Measurements from ENCODE around the gene ELL. TPM values are rescaled to one million over a fixed set of nuclear protein-coding genes. Genes with fewer than 3 reads are reported as not detected.
A peak's percentile ranks its signal among the peaks of the same experiment; 100 is the strongest.

The ELL gene
- total and polyA plus RNA-seq, 9 of the 15 experiments (the other 6 are each of a cell fraction or from before 2014, with no cell fraction given): 0.24 to 22.5 (median 4.1) TPM

DNA sequence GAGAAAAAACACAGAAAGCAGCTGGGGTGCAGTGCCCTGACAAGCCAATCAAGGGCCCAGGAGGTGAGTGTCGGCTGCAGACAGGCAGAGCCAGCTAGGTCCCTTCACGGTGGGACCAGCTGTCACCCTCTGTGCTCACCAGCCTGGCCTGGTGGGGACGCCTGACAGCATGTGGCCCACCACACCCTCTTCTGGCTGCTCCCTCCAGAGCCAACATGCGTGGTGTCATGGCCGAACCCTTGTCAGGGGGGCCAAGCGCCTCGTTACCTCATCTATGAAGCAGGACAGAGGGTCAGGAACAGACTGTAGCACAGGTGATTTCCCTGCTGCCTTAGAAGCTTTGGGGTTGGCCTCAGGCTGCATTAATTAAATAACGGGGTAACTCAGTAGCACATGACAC lies 43.9 kb downstream of the ELL start (continued):
- TF ChIP-seq, protein P1, sequence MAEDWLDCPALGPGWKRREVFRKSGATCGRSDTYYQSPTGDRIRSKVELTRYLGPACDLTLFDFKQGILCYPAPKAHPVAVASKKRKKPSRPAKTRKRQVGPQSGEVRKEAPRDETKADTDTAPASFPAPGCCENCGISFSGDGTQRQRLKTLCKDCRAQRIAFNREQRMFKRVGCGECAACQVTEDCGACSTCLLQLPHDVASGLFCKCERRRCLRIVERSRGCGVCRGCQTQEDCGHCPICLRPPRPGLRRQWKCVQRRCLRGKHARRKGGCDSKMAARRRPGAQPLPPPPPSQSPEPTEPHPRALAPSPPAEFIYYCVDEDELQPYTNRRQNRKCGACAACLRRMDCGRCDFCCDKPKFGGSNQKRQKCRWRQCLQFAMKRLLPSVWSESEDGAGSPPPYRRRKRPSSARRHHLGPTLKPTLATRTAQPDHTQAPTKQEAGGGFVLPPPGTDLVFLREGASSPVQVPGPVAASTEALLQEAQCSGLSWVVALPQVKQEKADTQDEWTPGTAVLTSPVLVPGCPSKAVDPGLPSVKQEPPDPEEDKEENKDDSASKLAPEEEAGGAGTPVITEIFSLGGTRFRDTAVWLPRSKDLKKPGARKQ (CRISPR knock-in tag; IDR thresholded peaks at IDR 0.05): no peak
- peak; percentile 23; the same call in 1 of the 2 replicates for TF ChIP-seq ZNF583 (CRISPR knock-in tag; IDR thresholded peaks at IDR 0.05)
- TF ChIP-seq ZNF253 (CRISPR knock-in tag; conservative IDR thresholded peaks at IDR 0.05): no peak
- peak; percentile 76; the same call in 1 of the 2 replicates for TF ChIP-seq HIVEP1 (CRISPR knock-in tag; IDR thresholded peaks at IDR 0.05)
- TF ChIP-seq, protein P2, sequence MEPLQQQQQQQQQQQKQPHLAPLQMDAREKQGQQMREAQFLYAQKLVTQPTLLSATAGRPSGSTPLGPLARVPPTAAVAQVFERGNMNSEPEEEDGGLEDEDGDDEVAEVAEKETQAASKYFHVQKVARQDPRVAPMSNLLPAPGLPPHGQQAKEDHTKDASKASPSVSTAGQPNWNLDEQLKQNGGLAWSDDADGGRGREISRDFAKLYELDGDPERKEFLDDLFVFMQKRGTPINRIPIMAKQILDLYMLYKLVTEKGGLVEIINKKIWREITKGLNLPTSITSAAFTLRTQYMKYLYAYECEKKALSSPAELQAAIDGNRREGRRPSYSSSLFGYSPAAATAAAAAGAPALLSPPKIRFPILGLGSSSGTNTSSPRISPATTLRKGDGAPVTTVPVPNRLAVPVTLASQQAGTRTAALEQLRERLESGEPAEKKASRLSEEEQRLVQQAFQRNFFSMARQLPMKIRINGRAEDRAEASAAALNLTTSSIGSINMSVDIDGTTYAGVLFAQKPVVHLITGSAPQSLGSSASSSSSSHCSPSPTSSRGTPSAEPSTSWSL (CRISPR knock-in tag; IDR thresholded peaks at IDR 0.05; ENCODE audit: borderline replicate concordance): peak; percentile 87; the same call in 1 of the 2 replicates
- TF ChIP-seq ZNF3 (CRISPR knock-in tag; IDR thresholded peaks at IDR 0.05): no peak
- peak; percentile 61; the same call in 1 of the 2 replicates for TF ChIP-seq SMAD3 (CRISPR knock-in tag; conservative IDR thresholded peaks at IDR 0.05)
- TF ChIP-seq KLF6 (CRISPR knock-in tag; IDR thresholded peaks at IDR 0.05; ENCODE audit: borderline replicate concordance): peak; percentile 78; the same call in 1 of the 2 replicates
- no peak for TF ChIP-seq TCF3 (CRISPR knock-in tag; IDR thresholded peaks at IDR 0.05)
- 0 out of 2 replicates have a peak, but pooled peaks have one; percentile 38 for TF ChIP-seq TCFL5 (CRISPR knock-in tag; conservative IDR thresholded peaks at IDR 0.05)
- no peak for TF ChIP-seq TAL1 (IDR thresholded peaks at IDR 0.05)
- TF ChIP-seq ZNF76 (CRISPR knock-in tag; IDR thresholded peaks at IDR 0.05; ENCODE audit: borderline replicate concordance): peak; percentile 50; the same call in 1 of the 2 replicates
- TF ChIP-seq, protein P3, sequence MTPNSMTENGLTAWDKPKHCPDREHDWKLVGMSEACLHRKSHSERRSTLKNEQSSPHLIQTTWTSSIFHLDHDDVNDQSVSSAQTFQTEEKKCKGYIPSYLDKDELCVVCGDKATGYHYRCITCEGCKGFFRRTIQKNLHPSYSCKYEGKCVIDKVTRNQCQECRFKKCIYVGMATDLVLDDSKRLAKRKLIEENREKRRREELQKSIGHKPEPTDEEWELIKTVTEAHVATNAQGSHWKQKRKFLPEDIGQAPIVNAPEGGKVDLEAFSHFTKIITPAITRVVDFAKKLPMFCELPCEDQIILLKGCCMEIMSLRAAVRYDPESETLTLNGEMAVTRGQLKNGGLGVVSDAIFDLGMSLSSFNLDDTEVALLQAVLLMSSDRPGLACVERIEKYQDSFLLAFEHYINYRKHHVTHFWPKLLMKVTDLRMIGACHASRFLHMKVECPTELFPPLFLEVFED (CRISPR knock-in tag; conservative IDR thresholded peaks at IDR 0.05): no peak
- TF ChIP-seq CCNT2 (IDR thresholded peaks at IDR 0.05; ENCODE audit: borderline replicate concordance, extremely low read depth, insufficient read length, low read depth, low read length): no peak
- TF ChIP-seq, protein P4, sequence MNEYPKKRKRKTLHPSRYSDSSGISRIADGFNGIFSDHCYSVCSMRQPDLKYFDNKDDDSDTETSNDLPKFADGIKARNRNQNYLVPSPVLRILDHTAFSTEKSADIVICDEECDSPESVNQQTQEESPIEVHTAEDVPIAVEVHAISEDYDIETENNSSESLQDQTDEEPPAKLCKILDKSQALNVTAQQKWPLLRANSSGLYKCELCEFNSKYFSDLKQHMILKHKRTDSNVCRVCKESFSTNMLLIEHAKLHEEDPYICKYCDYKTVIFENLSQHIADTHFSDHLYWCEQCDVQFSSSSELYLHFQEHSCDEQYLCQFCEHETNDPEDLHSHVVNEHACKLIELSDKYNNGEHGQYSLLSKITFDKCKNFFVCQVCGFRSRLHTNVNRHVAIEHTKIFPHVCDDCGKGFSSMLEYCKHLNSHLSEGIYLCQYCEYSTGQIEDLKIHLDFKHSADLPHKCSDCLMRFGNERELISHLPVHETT (CRISPR knock-in tag; conservative IDR thresholded peaks at IDR 0.05 in 1 of 2, IDR thresholded peaks at IDR 0.05 in 1 of 2): no peak
- TF ChIP-seq ZNF184 (CRISPR knock-in tag; IDR thresholded peaks at IDR 0.05): no peak
- no peak for TF ChIP-seq ZNF778 (CRISPR knock-in tag; IDR thresholded peaks at IDR 0.05)
- TF ChIP-seq, protein P5, sequence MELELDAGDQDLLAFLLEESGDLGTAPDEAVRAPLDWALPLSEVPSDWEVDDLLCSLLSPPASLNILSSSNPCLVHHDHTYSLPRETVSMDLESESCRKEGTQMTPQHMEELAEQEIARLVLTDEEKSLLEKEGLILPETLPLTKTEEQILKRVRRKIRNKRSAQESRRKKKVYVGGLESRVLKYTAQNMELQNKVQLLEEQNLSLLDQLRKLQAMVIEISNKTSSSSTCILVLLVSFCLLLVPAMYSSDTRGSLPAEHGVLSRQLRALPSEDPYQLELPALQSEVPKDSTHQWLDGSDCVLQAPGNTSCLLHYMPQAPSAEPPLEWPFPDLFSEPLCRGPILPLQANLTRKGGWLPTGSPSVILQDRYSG (tag; conservative IDR thresholded peaks at IDR 0.05; ENCODE audit: low read depth): peak; percentile 68; the same call in 1 of the 2 replicates
- TF ChIP-seq, protein P6, sequence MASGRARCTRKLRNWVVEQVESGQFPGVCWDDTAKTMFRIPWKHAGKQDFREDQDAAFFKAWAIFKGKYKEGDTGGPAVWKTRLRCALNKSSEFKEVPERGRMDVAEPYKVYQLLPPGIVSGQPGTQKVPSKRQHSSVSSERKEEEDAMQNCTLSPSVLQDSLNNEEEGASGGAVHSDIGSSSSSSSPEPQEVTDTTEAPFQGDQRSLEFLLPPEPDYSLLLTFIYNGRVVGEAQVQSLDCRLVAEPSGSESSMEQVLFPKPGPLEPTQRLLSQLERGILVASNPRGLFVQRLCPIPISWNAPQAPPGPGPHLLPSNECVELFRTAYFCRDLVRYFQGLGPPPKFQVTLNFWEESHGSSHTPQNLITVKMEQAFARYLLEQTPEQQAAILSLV (tag; IDR thresholded peaks at IDR 0.05): peak; percentile 65
